Naive thymus-derived CD4-positive, alpha-beta T cell (primary cell): ENCODE data around the gene ANKIB1. TPM values are rescaled to one million over a fixed set of nuclear protein-coding genes. Genes with fewer than 3 reads are reported as not detected.

Experiments
- ATAC-seq: fragments of 150-1000 bp; cut with Tn5 transposase; 2 replicates; pipeline ENCODE4 v1.10.0; 2021; ENCODE audit warnings: mild to moderate bottlenecking, moderate library complexity
- CTCF ChIA-PET: fragments of 350-600 bp; sonication (Branson Sonifier 250); formaldehyde crosslinking; loops from one replicate; lab custom pipeline; 2021; ENCODE audit warnings: antibody characterized with exemption; lab: Charles Lee
- POLR2A ChIA-PET: fragments of 350-600 bp; sonication (Branson Sonifier 250); formaldehyde crosslinking; loops from one replicate; lab custom pipeline; 2021; ENCODE audit warnings: antibody characterized with exemption, inconsistent platforms; lab: Charles Lee
- DNase-seq, 9 donors: peaks; one replicate each; pipeline versions ENCODE4 v3.0.0 to v3.0.0-alpha.2; 2020 to 2022; ENCODE audit warnings: mixed read lengths in 1 of 9
- H3K27ac ChIP-seq: one replicate; pipeline ENCODE4 v1.7.0; 2013; ENCODE audit warnings: mild to moderate bottlenecking, low read depth, low read length, moderate library complexity
- H3K27me3 ChIP-seq, 2 donors: one replicate each; pipeline ENCODE4 v1.7.0; 2013; ENCODE audit warnings: low read length in 2 of 2, mild to moderate bottlenecking in 2 of 2, moderate library complexity in 2 of 2; ENCODE audit not compliant: control insufficient read depth in 2 of 2, insufficient read depth in 2 of 2
- H3K36me3 ChIP-seq, 3 experiments: 1 replicate in 2 of 3; 2 replicates in 1 of 3; pipeline ENCODE4 v1.7.0; 2013; ENCODE audit warnings: low read length in 3 of 3, mild to moderate bottlenecking in 3 of 3, moderate library complexity in 1 of 3; ENCODE audit not compliant: insufficient read depth in 3 of 3, control insufficient read depth in 2 of 3
- H3K4me1 ChIP-seq, 2 donors: one replicate each; pipeline ENCODE4 v1.7.0; 2013; ENCODE audit warnings: low read length in 2 of 2, mild to moderate bottlenecking in 2 of 2, moderate library complexity in 1 of 2; ENCODE audit not compliant: control insufficient read depth in 2 of 2, insufficient read depth in 2 of 2
- H3K4me3 ChIP-seq: 2 replicates; pipeline ENCODE4 v1.7.0; 2013; ENCODE audit warnings: mild to moderate bottlenecking, low read length
- H3K9me3 ChIP-seq, 3 experiments: 1 replicate in 2 of 3; 2 replicates in 1 of 3; pipeline ENCODE4 v1.7.0; 2013; ENCODE audit warnings: low read length in 3 of 3; ENCODE audit not compliant: control insufficient read depth in 2 of 3
- H3K27ac Mint-ChIP-seq, 9 donors: one replicate each; pipeline ENCODE4 v1.8.0; 2020 to 2022; ENCODE audit warnings: mixed read lengths in 9 of 9, mild to moderate bottlenecking in 8 of 9, moderate library complexity in 5 of 9, inconsistent platforms in 2 of 9
- H3K27me3 Mint-ChIP-seq, 5 donors: one replicate each; pipeline ENCODE4 v1.8.0; 2021 to 2022; ENCODE audit warnings: mixed read lengths in 5 of 5, mild to moderate bottlenecking in 1 of 5
- H3K36me3 Mint-ChIP-seq, 5 donors: one replicate each; pipeline ENCODE4 v1.8.0; 2020 to 2022; ENCODE audit warnings: mixed read lengths in 5 of 5, mild to moderate bottlenecking in 3 of 5, inconsistent platforms in 1 of 5
- H3K4me1 Mint-ChIP-seq, 7 donors: one replicate each; pipeline ENCODE4 v1.8.0; 2020 to 2022; ENCODE audit warnings: mixed read lengths in 7 of 7, mild to moderate bottlenecking in 3 of 7, inconsistent platforms in 1 of 7
- H3K4me3 Mint-ChIP-seq, 10 donors: one replicate each; pipeline ENCODE4 v1.8.0; 2020 to 2022; ENCODE audit warnings: mild to moderate bottlenecking in 10 of 10, mixed read lengths in 10 of 10, moderate library complexity in 6 of 10, inconsistent platforms in 2 of 10
- H3K9me3 Mint-ChIP-seq, 11 donors: one replicate each; pipeline ENCODE4 v1.8.0; 2020 to 2022; ENCODE audit warnings: mixed read lengths in 11 of 11, mild to moderate bottlenecking in 4 of 11, inconsistent platforms in 1 of 11, moderate library complexity in 1 of 11
- intact Hi-C, 2 donors: fragments of 100-400 bp; cut with micrococcal nuclease; formaldehyde crosslinking; loops; one replicate each; pipeline ENCODE4 v1.15.1; 2023
- polyA plus RNA-seq, 2 donors: library from polyadenylated mRNA; unstranded; fragments of 300-500 nt; fragmentation: Illumina TruSeq; gene quantifications; one replicate each; pipeline ENCODE4 v1.2.3, GENCODE V29; 2021
- total RNA-seq, 6 experiments: library from RNA in 5 of 6; stranded (reverse) in 5 of 6; gene quantifications; 1 replicate in 5 of 6; 2 replicates in 1 of 6; pipeline ENCODE4 v1.2.3 and lab custom pipeline; 2021 to 2026

Gene ANKIB1
- total and polyA plus RNA-seq, 7 experiments from 2014 or later, result 5.8 to 98.6 (median 67.6) TPM

GRCh38 chr7:92276460-92276864, 30.7 kb downstream of the ANKIB1 start:
- Histone ChIP-seq H3K4me1 (no peaks in the 10 kb centered on the region), H3K27me3 (no peaks in the 10 kb centered on the region), H3K36me3 (no peaks in the 10 kb centered on the region), H3K27ac (no peak overlapping the region), H3K4me3 (no peak overlapping the region), H3K9me3 (peaks cover 0 to 20% (median 0%) of the 10 kb centered on the region in 3 experiments)
- intact Hi-C loops, result no loop called here
- DNase-seq (no peak), ATAC-seq (no peak)
- Mint-ChIP-seq H3K4me1 (peaks cover 4 to 27% (median 15%) of the 10 kb centered on the region in 7 donors), H3K27me3 (no peaks in the 10 kb centered on the region), H3K4me3 (no peak overlapping the region), H3K36me3 (peaks cover 17 to 58% (median 34%) of the 10 kb centered on the region in 5 donors), H3K9me3 (peaks cover 0 to 16% (median 6%) of the 10 kb centered on the region in 11 donors), H3K27ac (no peak overlapping the region)
- ChIA-PET POLR2A (no interaction called here), CTCF (no interaction called here)

GRCh38 chr7:92279396-92280031, 33.7 kb downstream of the ANKIB1 start:
- H3K4me3 ChIP-seq, result no peak overlapping the region
- DNase-seq (no peak), ATAC-seq (no peak)
- no peaks in the 10 kb centered on the region for H3K4me1 ChIP-seq
- Mint-ChIP-seq H3K27me3 (no peaks in the 10 kb centered on the region), H3K36me3 (peaks cover 12 to 48% (median 35%) of the 10 kb centered on the region in 5 donors), H3K27ac (no peak overlapping the region), H3K9me3 (peaks cover 0 to 16% (median 6%) of the 10 kb centered on the region in 11 donors), H3K4me3 (no peak overlapping the region), H3K4me1 (peaks cover 0 to 25% (median 7%) of the 10 kb centered on the region in 7 donors)
- POLR2A ChIA-PET, result no interaction called here
- intact Hi-C loops, result no loop called here
- H3K27me3 ChIP-seq, result no peaks in the 10 kb centered on the region
- CTCF ChIA-PET, result interaction anchor here (0.8 kb wide), 1 partner anchor 182 kb away, joined by 3 read pairs; no protein-coding TSS in a partner anchor
- H3K36me3 ChIP-seq, result no peaks in the 10 kb centered on the region
- peaks cover 0 to 20% (median 0%) of the 10 kb centered on the region in 3 experiments for H3K9me3 ChIP-seq
- H3K27ac ChIP-seq, result no peak overlapping the region

DNA sequence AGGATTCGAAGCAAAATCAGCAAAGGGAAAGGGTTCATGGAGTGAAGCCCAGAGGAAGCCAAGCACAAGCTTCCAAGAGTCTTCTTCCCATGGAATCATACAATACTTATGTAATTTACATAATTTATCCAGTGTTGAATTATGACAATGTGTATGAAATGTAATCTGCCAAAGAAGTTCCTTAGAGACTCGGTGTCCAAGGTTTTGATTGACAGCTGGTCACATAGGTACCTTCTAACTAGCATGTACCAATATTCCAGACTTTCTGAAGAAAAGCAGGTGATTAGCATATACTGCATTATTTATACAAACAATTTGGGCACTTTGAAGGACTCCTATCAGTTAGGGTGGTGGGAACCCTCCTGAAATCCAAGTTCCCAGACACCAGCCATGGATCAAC, 35.3 kb downstream of the ANKIB1 start:
- H3K4me3 ChIP-seq, result no peak overlapping the region
- Mint-ChIP-seq H3K36me3 (peaks cover 12 to 44% (median 27%) of the 10 kb centered on the region in 5 donors), H3K4me1 (peaks cover under 1 to 25% (median 7%) of the 10 kb centered on the region in 7 donors), H3K4me3 (no peak overlapping the region), H3K9me3 (peaks cover 0 to 16% (median 6%) of the 10 kb centered on the region in 11 donors), H3K27me3 (no peaks in the 10 kb centered on the region), H3K27ac (no peak overlapping the region)
- no peak overlapping the region for H3K27ac ChIP-seq
- ChIA-PET POLR2A (no interaction called here), CTCF (no interaction called here)
- H3K4me1 ChIP-seq, result no peaks in the 10 kb centered on the region
- no peak for DNase-seq
- intact Hi-C loops, result no loop called here
- ATAC-seq, result no peak
- H3K36me3 ChIP-seq, result no peaks in the 10 kb centered on the region
- H3K9me3 ChIP-seq, result peaks cover 0 to 20% (median 0%) of the 10 kb centered on the region in 3 experiments
- H3K27me3 ChIP-seq, result no peaks in the 10 kb centered on the region

DNA sequence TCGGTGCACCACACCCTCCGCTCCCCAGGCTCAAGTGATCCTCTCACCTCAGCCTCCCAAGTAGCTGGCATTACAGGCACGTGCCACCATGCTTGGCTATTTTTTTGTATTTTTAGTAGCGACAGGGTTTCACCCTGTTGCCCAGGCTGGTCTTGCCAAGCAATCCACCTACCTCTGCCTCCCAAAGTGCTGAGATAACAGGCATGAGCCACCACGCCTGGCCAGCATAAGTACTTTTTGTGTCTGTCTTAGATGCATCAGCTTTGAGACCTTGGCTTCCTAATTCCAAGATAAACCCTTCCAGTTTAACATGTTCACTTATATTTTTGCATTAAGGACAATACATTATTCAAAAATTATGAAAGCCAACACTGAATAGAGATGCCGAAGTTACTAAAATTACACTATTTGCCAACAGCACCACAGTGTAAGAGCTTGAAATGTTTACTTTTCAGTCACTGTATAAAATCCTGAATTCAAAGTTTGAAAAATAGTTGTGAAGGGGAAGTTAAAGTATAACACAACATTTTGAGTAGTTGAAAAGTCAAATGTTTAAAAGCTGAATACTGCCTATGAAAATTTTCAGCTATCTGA, 36.5 kb downstream of the ANKIB1 start:
- peaks cover 0 to 16% (median 5%) of the 10 kb centered on the region in 11 donors for H3K9me3 Mint-ChIP-seq
- DNase-seq, result no peak
- H3K27me3 Mint-ChIP-seq, result no peaks in the 10 kb centered on the region
- no peaks in the 10 kb centered on the region for H3K27me3 ChIP-seq
- ChIA-PET CTCF (interaction anchor here (1.2 kb wide), 1 partner anchor 43 kb away, joined by 5 read pairs; no protein-coding TSS in a partner anchor), POLR2A (interaction anchor here (0.5 kb wide), 1 partner anchor 379 kb away, joined by 3 read pairs; no protein-coding TSS in a partner anchor)
- no peaks in the 10 kb centered on the region for H3K4me1 ChIP-seq
- H3K4me3 ChIP-seq, result no peak overlapping the region
- no peak overlapping the region for H3K4me3 Mint-ChIP-seq
- no peak for ATAC-seq
- intact Hi-C loops, result no loop called here
- H3K27ac Mint-ChIP-seq, result no peak overlapping the region
- H3K27ac ChIP-seq, result no peak overlapping the region
- peaks cover 0 to 24% (median 14%) of the 10 kb centered on the region in 7 donors for H3K4me1 Mint-ChIP-seq
- H3K9me3 ChIP-seq, result peaks cover 0 to 20% (median 0%) of the 10 kb centered on the region in 3 experiments
- peaks cover 6 to 38% (median 26%) of the 10 kb centered on the region in 5 donors for H3K36me3 Mint-ChIP-seq
- H3K36me3 ChIP-seq, result no peaks in the 10 kb centered on the region

DNA sequence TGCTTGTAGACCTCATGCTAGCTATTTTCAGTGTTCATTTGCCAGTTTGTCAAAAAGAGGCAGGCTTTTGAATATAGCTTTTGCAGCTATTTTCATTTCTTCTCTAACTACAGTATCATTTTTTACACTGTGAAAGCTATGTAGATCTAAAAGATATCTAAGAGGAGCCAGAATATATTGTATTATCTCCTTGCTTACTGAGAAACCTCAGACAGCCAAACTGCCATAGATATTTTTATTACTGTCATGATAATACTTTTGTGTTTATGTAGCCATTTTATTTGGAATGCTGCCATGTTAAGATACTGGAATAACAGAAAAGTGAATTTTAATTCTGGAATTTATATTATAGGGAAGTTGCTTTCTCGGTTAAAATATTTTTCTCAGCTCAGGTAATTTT, 37.2 kb downstream of the ANKIB1 start:
- intact Hi-C loops, result no loop called here
- Mint-ChIP-seq H3K9me3 (peaks cover 0 to 16% (median 5%) of the 10 kb centered on the region in 11 donors), H3K27me3 (no peaks in the 10 kb centered on the region), H3K27ac (no peak overlapping the region), H3K4me1 (peaks cover 0 to 29% (median 17%) of the 10 kb centered on the region in 7 donors), H3K4me3 (no peak overlapping the region), H3K36me3 (peaks cover 6 to 38% (median 26%) of the 10 kb centered on the region in 5 donors)
- Histone ChIP-seq H3K27me3 (no peaks in the 10 kb centered on the region), H3K4me3 (no peak overlapping the region), H3K36me3 (no peaks in the 10 kb centered on the region), H3K9me3 (peaks cover 0 to 20% (median 0%) of the 10 kb centered on the region in 3 experiments), H3K27ac (no peak overlapping the region), H3K4me1 (no peaks in the 10 kb centered on the region)
- ChIA-PET POLR2A (interaction anchor here (0.5 kb wide), 1 partner anchor 380 kb away, joined by 3 read pairs; no protein-coding TSS in a partner anchor), CTCF (interaction anchor here (1.2 kb wide), 1 partner anchor 44 kb away, joined by 5 read pairs; no protein-coding TSS in a partner anchor)
- no peak for ATAC-seq
- DNase-seq, result no peak

- Histone ChIP-seq H3K9me3 (no peaks in the 10 kb centered on the region), H3K36me3 (no peaks in the 10 kb centered on the region), H3K27me3 (no peaks in the 10 kb centered on the region), H3K4me1 (no peaks in the 10 kb centered on the region), H3K4me3 (no peak overlapping the region), H3K27ac (no peak overlapping the region)
- DNase-seq (no peak), ATAC-seq (no peak)
- intact Hi-C loops, result no loop called here
- peaks cover 0 to 5% (median 0%) of the 10 kb centered on the region in 11 donors for H3K9me3 Mint-ChIP-seq
- POLR2A ChIA-PET, result interaction anchor here (0.8 kb wide), 1 partner anchor 391 kb away, joined by 3 read pairs; no protein-coding TSS in a partner anchor
- no peak overlapping the region for H3K4me3 Mint-ChIP-seq
- peaks cover 0 to 21% (median 9%) of the 10 kb centered on the region in 5 donors for H3K36me3 Mint-ChIP-seq
- CTCF ChIA-PET, result no interaction called here
- no peak overlapping the region for H3K27ac Mint-ChIP-seq
- no peaks in the 10 kb centered on the region for H3K27me3 Mint-ChIP-seq
- peaks cover 21 to 67% (median 56%) of the 10 kb centered on the region in 7 donors for H3K4me1 Mint-ChIP-seq
Observed at GRCh38 chr7:92289321-92289720, 43.5 kb downstream of the ANKIB1 start.
